Neural cell (in vitro differentiated cells): ENCODE results near the gene CACNB2. TPM values are rescaled to one million over a fixed set of nuclear protein-coding genes. Genes with fewer than 3 reads are reported as not detected.
"Not testable (repeated sequence)": the region's sequence is repeated elsewhere in the genome, so short reads cannot be mapped to it uniquely, and the experiment has no call there.

Experiments
- H2AFZ ChIP-seq: fragments of 200-600, 300-800 bp; sonication (generic), shearing (Covaris generic); 2 replicates; pipeline ENCODE4 v1.6.0; 2014; ENCODE audit warnings: low read depth, mild to moderate bottlenecking, antibody characterized with exemption, low read length, moderate library complexity
- H3F3A ChIP-seq: fragments of 200-600 bp; shearing (Covaris generic); 2 replicates; pipeline ENCODE4 v1.6.1; 2016; ENCODE audit warnings: mild to moderate bottlenecking, moderate library complexity, mixed read lengths, antibody characterized with exemption, low read length; ENCODE audit not compliant: insufficient read depth, poor library complexity, severe bottlenecking
- H3K27ac ChIP-seq: fragments of 200-600, 300-800 bp; sonication (generic), shearing (Covaris generic); 2 replicates; pipeline ENCODE4 v1.5.1; 2014; ENCODE audit warnings: mild to moderate bottlenecking, low read length, moderate library complexity
- H3K27me3 ChIP-seq: fragments of 300-800, 200-600 bp; sonication (generic), shearing (Covaris generic); 2 replicates; pipeline ENCODE4 v1.6.0; 2014; ENCODE audit warnings: mild to moderate bottlenecking, low read depth, low read length, moderate library complexity; ENCODE audit not compliant: insufficient read depth
- H3K36me3 ChIP-seq: fragments of 300-800, 200-600 bp; sonication (generic), shearing (Covaris generic); 2 replicates; pipeline ENCODE4 v1.5.1; 2014; ENCODE audit warnings: mild to moderate bottlenecking, antibody characterized with exemption, low read length, moderate library complexity; ENCODE audit not compliant: insufficient read depth
- H3K4me2 ChIP-seq: fragments of 300-800, 200-600 bp; sonication (generic), shearing (Covaris generic); 2 replicates; pipeline ENCODE4 v1.6.0; 2014; ENCODE audit warnings: mild to moderate bottlenecking, low read length
- H3K4me3 ChIP-seq: fragments of 300-800, 200-600 bp; sonication (generic), shearing (Covaris generic); 2 replicates; pipeline ENCODE4 v1.5.1; 2014; ENCODE audit warnings: mild to moderate bottlenecking, low read length, moderate library complexity
- H3K79me2 ChIP-seq: fragments of 200-600 bp; shearing (Covaris generic); replicated peaks from 2 replicates; pipeline ENCODE4 v1.6.0; 2014; ENCODE audit warnings: mild to moderate bottlenecking, low read length, moderate library complexity; ENCODE audit not compliant: insufficient read depth
- H3K9ac ChIP-seq: fragments of 300-800, 200-600 bp; sonication (generic), shearing (Covaris generic); 2 replicates; pipeline ENCODE4 v1.6.1; 2016; ENCODE audit warnings: mild to moderate bottlenecking, low read length, mixed read lengths
- H3K9me2 ChIP-seq: fragments of 200-600 bp; shearing (Covaris generic); 2 replicates; pipeline ENCODE4 v1.6.1; 2016; ENCODE audit warnings: mild to moderate bottlenecking, low read length, mixed read lengths; ENCODE audit not compliant: insufficient read depth
- H3K9me3 ChIP-seq: fragments of 200-600, 300-800 bp; sonication (generic), shearing (Covaris generic); 2 replicates; pipeline ENCODE4 v1.6.1; 2016; ENCODE audit warnings: mild to moderate bottlenecking, mixed run types, low read length, moderate library complexity, mixed read lengths
- H4K20me1 ChIP-seq: fragments of 200-600 bp; shearing (Covaris generic); 2 replicates; pipeline ENCODE4 v1.6.1; 2016; ENCODE audit warnings: mild to moderate bottlenecking, mixed run types; ENCODE audit not compliant: insufficient read depth
- CTCF ChIP-seq: fragments of 450-650 bp; IDR thresholded peaks from 2 replicates; pipeline ENCODE4 v1.5.1; 2014; ENCODE audit warnings: antibody characterized with exemption, mild to moderate bottlenecking, moderate library complexity; ENCODE audit not compliant: poor library complexity, severe bottlenecking
- EP300 ChIP-seq: fragments of 450-650 bp; conservative IDR thresholded peaks from 2 replicates; pipeline ENCODE4 v1.6.1; 2014; ENCODE audit warnings: antibody characterized with exemption, mild to moderate bottlenecking, moderate library complexity; ENCODE audit not compliant: poor library complexity, severe bottlenecking
- EZH2 ChIP-seq: fragments of 200-600, 300-800 bp; shearing (Covaris generic), sonication (generic); IDR thresholded peaks from 2 replicates; pipeline ENCODE4 v1.6.1; 2014; ENCODE audit warnings: antibody characterized with exemption, low read length, borderline replicate concordance, mild to moderate bottlenecking; ENCODE audit not compliant: insufficient read depth, poor library complexity, severe bottlenecking
- MXI1 ChIP-seq: fragments of 450-650 bp; conservative IDR thresholded peaks from 2 replicates; pipeline ENCODE4 v1.6.1; 2014; ENCODE audit warnings: antibody characterized with exemption, mild to moderate bottlenecking; ENCODE audit not compliant: poor library complexity, severe bottlenecking
- POLR2AphosphoS5 ChIP-seq: IDR thresholded peaks from 2 replicates; pipeline ENCODE4 v1.6.1; 2012
- RAD21 ChIP-seq: fragments of 450-650 bp; conservative IDR thresholded peaks from 2 replicates; pipeline ENCODE4 v1.6.1; 2014; ENCODE audit warnings: antibody characterized with exemption, mild to moderate bottlenecking, moderate library complexity
- SMC3 ChIP-seq: fragments of 450-650 bp; conservative IDR thresholded peaks from 2 replicates; pipeline ENCODE4 v1.6.1; 2014; ENCODE audit warnings: antibody characterized with exemption, mild to moderate bottlenecking, moderate library complexity; ENCODE audit not compliant: poor library complexity
- TAF1 ChIP-seq: IDR thresholded peaks from 2 replicates; pipeline ENCODE4 v1.6.1; 2012; ENCODE audit warnings: low read depth
- polyA plus RNA-seq: library from polyadenylated mRNA; depleted of rRNA; stranded (reverse); fragments of >200 nt; gene quantifications from 2 replicates; pipeline ENCODE4 v1.2.3, GENCODE V29; 2014
- TF ChIP-seq, protein P1 (sequence below): IDR thresholded peaks from 2 replicates; pipeline ENCODE4 v1.6.1; 2012; ENCODE audit warnings: borderline replicate concordance

Gene CACNB2
- polyA plus RNA-seq, 1 donor from 2014 or later = 14.3 TPM

DNA sequence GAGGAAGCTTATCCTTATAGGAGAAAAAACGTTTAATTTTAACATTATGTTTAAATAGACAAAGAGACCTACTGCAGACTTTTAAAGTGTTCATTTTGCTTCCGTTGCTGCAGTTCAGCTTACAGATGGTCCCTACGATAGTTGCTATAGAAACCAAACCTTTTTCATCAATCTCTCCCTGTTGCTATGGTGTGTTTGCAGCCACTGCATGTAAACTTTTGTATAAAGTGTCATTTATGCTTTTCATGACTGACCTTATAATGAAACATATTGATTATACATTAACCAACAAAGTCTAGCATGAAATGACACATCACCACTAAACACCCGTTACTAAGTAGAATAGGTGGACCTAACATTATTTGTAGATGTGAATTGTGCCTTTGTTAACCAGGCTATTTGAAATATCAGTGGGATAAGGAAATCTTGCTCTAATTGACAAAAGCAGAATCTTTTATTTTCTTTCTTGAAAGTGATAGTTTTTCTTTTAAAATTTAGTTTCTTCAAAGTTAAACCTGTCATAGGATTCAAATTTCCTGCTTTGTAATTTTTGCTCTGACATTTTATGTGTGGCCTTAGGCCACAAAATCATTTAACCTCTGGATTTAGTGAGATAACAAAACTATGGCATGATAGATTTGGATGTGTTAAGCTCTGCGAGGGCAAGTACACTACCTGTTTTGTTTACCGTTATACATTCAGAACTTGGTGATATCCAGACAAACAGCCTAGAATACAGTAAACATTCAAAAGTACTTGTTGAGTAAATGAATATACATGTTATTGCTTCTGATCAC lies 64.0 kb downstream of the CACNB2 start:
- Histone ChIP-seq H3F3A (no peaks in the 10 kb centered on the region), H2AFZ (no peak overlapping the region), H4K20me1 (no peaks in the 10 kb centered on the region), H3K27me3 (no peaks in the 10 kb centered on the region), H3K36me3 (no peaks in the 10 kb centered on the region), H3K4me2 (peak overlapping the region; percentile 47), H3K27ac (peak overlapping the region; percentile 88), H3K4me3 (peak overlapping the region; percentile 44), H3K9ac (peak overlapping the region; percentile 59), H3K79me2 (no peaks in the 10 kb centered on the region), H3K9me2 (no peaks in the 10 kb centered on the region), H3K9me3 (no peaks in the 10 kb centered on the region)
- TF ChIP-seq SMC3 = no peak
- TF ChIP-seq POLR2AphosphoS5 = peak; percentile 63
- TF ChIP-seq TAF1 = no peak
- TF ChIP-seq MXI1 = peak; percentile 13
- TF ChIP-seq EP300 = peak; percentile 87
- no peak for TF ChIP-seq RAD21
- no peak for TF ChIP-seq CTCF
- no peak for TF ChIP-seq EZH2
- TF ChIP-seq, protein P1, sequence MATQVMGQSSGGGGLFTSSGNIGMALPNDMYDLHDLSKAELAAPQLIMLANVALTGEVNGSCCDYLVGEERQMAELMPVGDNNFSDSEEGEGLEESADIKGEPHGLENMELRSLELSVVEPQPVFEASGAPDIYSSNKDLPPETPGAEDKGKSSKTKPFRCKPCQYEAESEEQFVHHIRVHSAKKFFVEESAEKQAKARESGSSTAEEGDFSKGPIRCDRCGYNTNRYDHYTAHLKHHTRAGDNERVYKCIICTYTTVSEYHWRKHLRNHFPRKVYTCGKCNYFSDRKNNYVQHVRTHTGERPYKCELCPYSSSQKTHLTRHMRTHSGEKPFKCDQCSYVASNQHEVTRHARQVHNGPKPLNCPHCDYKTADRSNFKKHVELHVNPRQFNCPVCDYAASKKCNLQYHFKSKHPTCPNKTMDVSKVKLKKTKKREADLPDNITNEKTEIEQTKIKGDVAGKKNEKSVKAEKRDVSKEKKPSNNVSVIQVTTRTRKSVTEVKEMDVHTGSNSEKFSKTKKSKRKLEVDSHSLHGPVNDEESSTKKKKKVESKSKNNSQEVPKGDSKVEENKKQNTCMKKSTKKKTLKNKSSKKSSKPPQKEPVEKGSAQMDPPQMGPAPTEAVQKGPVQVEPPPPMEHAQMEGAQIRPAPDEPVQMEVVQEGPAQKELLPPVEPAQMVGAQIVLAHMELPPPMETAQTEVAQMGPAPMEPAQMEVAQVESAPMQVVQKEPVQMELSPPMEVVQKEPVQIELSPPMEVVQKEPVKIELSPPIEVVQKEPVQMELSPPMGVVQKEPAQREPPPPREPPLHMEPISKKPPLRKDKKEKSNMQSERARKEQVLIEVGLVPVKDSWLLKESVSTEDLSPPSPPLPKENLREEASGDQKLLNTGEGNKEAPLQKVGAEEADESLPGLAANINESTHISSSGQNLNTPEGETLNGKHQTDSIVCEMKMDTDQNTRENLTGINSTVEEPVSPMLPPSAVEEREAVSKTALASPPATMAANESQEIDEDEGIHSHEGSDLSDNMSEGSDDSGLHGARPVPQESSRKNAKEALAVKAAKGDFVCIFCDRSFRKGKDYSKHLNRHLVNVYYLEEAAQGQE = no peak

GRCh38 chr10:18205098-18205834 lies 65.0 kb downstream of the CACNB2 start:
- Histone ChIP-seq H3K27me3 (no peaks in the 10 kb centered on the region), H4K20me1 (no peaks in the 10 kb centered on the region), H3K9me2 (no peaks in the 10 kb centered on the region), H3K9ac (no peak overlapping the region), H3F3A (no peaks in the 10 kb centered on the region), H3K9me3 (no peaks in the 10 kb centered on the region), H2AFZ (no peak overlapping the region), H3K27ac (peak overlapping the region; percentile 88), H3K79me2 (no peaks in the 10 kb centered on the region), H3K4me2 (no peak overlapping the region), H3K36me3 (no peaks in the 10 kb centered on the region), H3K4me3 (no peak overlapping the region)
- no peak for TF ChIP-seq EZH2
- no peak for TF ChIP-seq RAD21
- TF ChIP-seq MXI1 = no peak
- no peak for TF ChIP-seq TAF1
- TF ChIP-seq POLR2AphosphoS5 = no peak
- no peak for TF ChIP-seq SMC3

DNA sequence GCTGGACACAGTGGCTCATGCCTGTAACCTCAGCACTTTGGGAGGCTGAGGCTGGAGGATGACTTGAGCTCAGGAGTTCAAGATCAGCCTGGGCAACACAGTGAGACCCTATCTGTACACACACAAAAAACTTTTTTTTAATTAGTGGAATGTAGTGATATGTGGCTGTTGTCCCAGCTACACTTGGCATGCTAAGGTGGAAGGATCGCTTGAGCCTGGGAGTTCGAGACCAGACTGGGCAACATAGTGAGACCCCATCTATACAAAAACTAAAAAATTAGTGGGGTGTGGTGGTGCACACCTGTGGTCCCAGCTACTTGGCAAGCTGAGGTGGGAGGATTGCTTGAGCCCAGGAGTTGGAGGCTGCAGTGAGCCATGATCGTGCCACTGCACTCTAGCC lies 68.0 kb downstream of the CACNB2 start:
- H3F3A ChIP-seq, H4K20me1 ChIP-seq, H3K79me2 ChIP-seq, H3K9me2 ChIP-seq, H3K27me3 ChIP-seq, H3K9me3 ChIP-seq, H3K4me2 ChIP-seq, H3K36me3 ChIP-seq, H3K4me3 ChIP-seq, H2AFZ ChIP-seq, H3K9ac ChIP-seq, H3K27ac ChIP-seq: not testable (repeated sequence)
